ENCODE data around the gene MS4A13.
"Not testable (repeated sequence)": the region's sequence is repeated elsewhere in the genome, so short reads cannot be mapped to it uniquely, and the experiment has no call there.

MS4A13 gene

GRCh38 chr11:60532383-60532782 is 17.2 kb downstream of the MS4A13 start:
- DNase-seq = not testable (repeated sequence)

GRCh38 chr11:60538627-60539026 is 23.4 kb downstream of the MS4A13 start:
- not testable (repeated sequence) for DNase-seq

GRCh38 chr11:60544077-60544476 is 28.9 kb downstream of the MS4A13 start:
- DNase-seq = no peak

- no peak for DNase-seq
Observed at GRCh38 chr11:60561254-60561653, 46.1 kb downstream of the MS4A13 start.

- DNase-seq = no peak
Observed at GRCh38 chr11:60563553-60564235, 48.5 kb downstream of the MS4A13 start.

GRCh38 chr11:60566776-60567175 is 51.6 kb downstream of the MS4A13 start:
- no peak for DNase-seq

- no peak for DNase-seq
Observed at GRCh38 chr11:60570970-60571369, 55.8 kb downstream of the MS4A13 start.

- no peak for DNase-seq
Observed at GRCh38 chr11:60589611-60590010, 74.4 kb downstream of the MS4A13 start.
